Endothelial cell of umbilical vein (primary cell): Measurements from ENCODE around the gene HOXA13. TPM values are rescaled to one million over a fixed set of nuclear protein-coding genes. Genes with fewer than 3 reads are reported as not detected.

Source experiments
- BruUV-seq: library from RNA; stranded (reverse); fragments of 400-500 nt; replicated peaks from 2 replicates; lab custom pipeline; 2021; lab: Mats Ljungman, UMichigan
- CTCF ChIA-PET: fragments of 300-600, 350-600 bp; sonication (Branson Sonifier 250); formaldehyde crosslinking; loops from one replicate; lab custom pipeline; 2021; ENCODE audit warnings: antibody characterized with exemption, inconsistent platforms; lab: Charles Lee
- POLR2A ChIA-PET: fragments of 300-600, 350-600 bp; sonication (Branson Sonifier 250); formaldehyde crosslinking; loops from one replicate; lab custom pipeline; 2021; ENCODE audit warnings: antibody characterized with exemption, inconsistent platforms; lab: Charles Lee
- DNase-seq: peaks from one replicate; pipeline ENCODE4 v3.0.0-alpha.2; 2011; ENCODE audit warnings: low read depth, low spot score
- FAIRE-seq: peaks from 2 replicates; lab custom pipeline; 2011; peaks lifted over from hg19 to GRCh38; lab: Jason Lieb, UNC
- H2AFZ ChIP-seq: 2 replicates; pipeline ENCODE4 v1.6.0; 2012; ENCODE audit warnings: low read depth, low read length, control low read depth, inconsistent platforms
- H3K27ac ChIP-seq: 2 replicates; pipeline ENCODE4 v1.5.1; 2011; ENCODE audit warnings: low read depth, mild to moderate bottlenecking, control low read depth, low read length, moderate library complexity; ENCODE audit not compliant: insufficient read depth
- H3K27me3 ChIP-seq, 2 experiments: 2 replicates each; pipeline versions ENCODE4 v1.6.0 to v1.6.1; 2011; ENCODE audit warnings: low read length in 2 of 2, mixed read lengths in 1 of 2; ENCODE audit not compliant: control insufficient read depth in 2 of 2, insufficient read depth in 2 of 2
- H3K36me3 ChIP-seq, 2 experiments: 2 replicates in 1 of 2; 3 replicates in 1 of 2; pipeline ENCODE4 v1.5.1; 2011; ENCODE audit warnings: low read length in 2 of 2, mild to moderate bottlenecking in 1 of 2, moderate library complexity in 1 of 2; ENCODE audit not compliant: control insufficient read depth in 2 of 2, insufficient read depth in 2 of 2; ENCODE audit errors: extremely low read depth in 1 of 2
- H3K4me1 ChIP-seq: 3 replicates; pipeline ENCODE4 v1.5.1; 2011; ENCODE audit warnings: mild to moderate bottlenecking, low read length; ENCODE audit not compliant: control insufficient read depth, insufficient read depth; ENCODE audit errors: extremely low read depth
- H3K4me2 ChIP-seq: 2 replicates; pipeline ENCODE4 v1.6.1; 2011; ENCODE audit warnings: low read length, control low read depth, mixed read lengths; ENCODE audit not compliant: insufficient read depth
- H3K4me3 ChIP-seq, 3 experiments: fragments of 200-600 bp in 1 of 3; sonication (generic), shearing (Covaris generic) in 1 of 3; replicated peaks in 1 of 3; 2 replicates each; pipeline ENCODE4 v1.5.1; 2011 to 2016; ENCODE audit warnings: control low read depth in 3 of 3, low read length in 3 of 3, mild to moderate bottlenecking in 2 of 3, inconsistent platforms in 1 of 3, low read depth in 1 of 3, moderate library complexity in 1 of 3; ENCODE audit not compliant: insufficient read depth in 1 of 3
- H3K79me2 ChIP-seq: 2 replicates; pipeline ENCODE4 v1.6.0; 2012; ENCODE audit warnings: low read length, inconsistent platforms; ENCODE audit not compliant: control insufficient read depth, insufficient read depth
- H3K9ac ChIP-seq: replicated peaks from 2 replicates; pipeline ENCODE3; 2011; ENCODE audit warnings: low read length, control low read depth; ENCODE audit not compliant: insufficient read depth; ENCODE audit errors: extremely low read depth
- H3K9me1 ChIP-seq: replicated peaks from 3 replicates; pipeline ENCODE4 v1.6.0; 2011; ENCODE audit warnings: mild to moderate bottlenecking, low read length; ENCODE audit not compliant: control insufficient read depth, insufficient read depth; ENCODE audit errors: extremely low read depth
- H3K9me3 ChIP-seq: replicated peaks from 2 replicates; pipeline ENCODE4 v1.5.1; 2012; ENCODE audit warnings: low read length, inconsistent platforms; ENCODE audit not compliant: control insufficient read depth, insufficient read depth
- H4K20me1 ChIP-seq: replicated peaks from 2 replicates; pipeline ENCODE3; 2011; ENCODE audit warnings: mild to moderate bottlenecking, low read length; ENCODE audit not compliant: control insufficient read depth, insufficient read depth; ENCODE audit errors: extremely low read depth
- EZH2 ChIP-seq: IDR thresholded peaks from 2 replicates; pipeline ENCODE4 v1.6.1; 2012; ENCODE audit warnings: borderline replicate concordance, low read depth, mild to moderate bottlenecking, moderate library complexity, low read length, inconsistent platforms; ENCODE audit not compliant: severe bottlenecking
- FOS ChIP-seq: IDR thresholded peaks from 2 replicates; pipeline ENCODE4 v1.6.1; 2011; ENCODE audit warnings: mild to moderate bottlenecking, low read length, moderate library complexity, borderline replicate concordance; ENCODE audit not compliant: insufficient read depth
- JUN ChIP-seq: IDR thresholded peaks from 2 replicates; pipeline ENCODE4 v1.6.1; 2011; ENCODE audit warnings: borderline replicate concordance, low read depth; ENCODE audit not compliant: insufficient read length, insufficient read depth
- dilution Hi-C: fragments of 300-500 bp; cut with MboI; formaldehyde crosslinking; loops from one replicate; pipeline ENCODE4 v1.15.0; 2019; ENCODE audit warnings: low sequenced_read_pairs; ENCODE audit not compliant: extremely low pct_ligation_motif_present
- intact Hi-C: fragments of 100-400 bp; cut with micrococcal nuclease; formaldehyde crosslinking; loops from one replicate; pipeline ENCODE4 v1.10.0; 2022
- polyA plus RNA-seq, 4 experiments: library from polyadenylated mRNA; depleted of rRNA in 3 of 4; stranded (reverse) in 3 of 4; unstranded in 1 of 4; fragments of >200 nt; gene quantifications; 2 replicates each; pipeline versions ENCODE4 v1.2.1 to v1.2.3, GENCODE V29; 2011 to 2012; ENCODE audit warnings: missing spikeins in 1 of 4
- total RNA-seq: library from RNA; stranded (reverse); gene quantifications from 2 replicates; pipeline ENCODE4 v1.2.3, GENCODE V29; 2021

Gene HOXA13
- total and polyA plus RNA-seq, 2 donors (not counting 3 experiments of a cell fraction or from before 2014, with no cell fraction given), result 0.22 TPM; not detected in 1

GRCh38 chr7:27245124-27245797 lies 45.4 kb upstream of the HOXA13 start:
- Histone ChIP-seq H2AFZ (no peak overlapping the region), H3K79me2 (no peaks in the 10 kb centered on the region), H3K4me3 (no peak overlapping the region), H4K20me1 (no peaks in the 10 kb centered on the region), H3K4me1 (peaks cover 6% of the 10 kb centered on the region), H3K36me3 (no peaks in the 10 kb centered on the region), H3K9me1 (no peaks in the 10 kb centered on the region), H3K27me3 (peaks cover 96 to 100% of the 10 kb centered on the region in 2 experiments), H3K27ac (no peak overlapping the region), H3K4me2 (no peak overlapping the region), H3K9ac (no peak overlapping the region), H3K9me3 (no peaks in the 10 kb centered on the region)
- POLR2A ChIA-PET, result no interaction called here
- no peak for DNase-seq
- no TSS peak for BruUV-seq
- TF ChIP-seq EZH2, result peak; percentile 70
- TF ChIP-seq JUN, result no peak
- dilution Hi-C loops (no loop called here), intact Hi-C loops (no loop called here)
- FAIRE-seq, result no peak
- CTCF ChIA-PET, result no interaction called here

- Histone ChIP-seq H3K9me3 (no peaks in the 10 kb centered on the region), H3K27ac (no peak overlapping the region), H3K4me3 (no peak overlapping the region), H3K4me1 (peaks cover 6% of the 10 kb centered on the region), H2AFZ (no peak overlapping the region), H3K9me1 (no peaks in the 10 kb centered on the region), H3K9ac (no peak overlapping the region), H3K4me2 (no peak overlapping the region), H3K27me3 (peaks cover 96 to 100% of the 10 kb centered on the region in 2 experiments), H3K36me3 (no peaks in the 10 kb centered on the region), H4K20me1 (no peaks in the 10 kb centered on the region), H3K79me2 (no peaks in the 10 kb centered on the region)
- ChIA-PET POLR2A (no interaction called here), CTCF (no interaction called here)
- DNase-seq (no peak), FAIRE-seq (no peak)
- TF ChIP-seq FOS, result no peak
- dilution Hi-C loops, result no loop called here
- BruUV-seq, result no TSS peak
- intact Hi-C loops, result no loop called here
Observed at GRCh38 chr7:27244488-27245123, 44.7 kb upstream of the HOXA13 start.
